Neuron (in vitro differentiated cells): ENCODE measurements around the gene ELFN2.

Source experiments
- H2AFZ ChIP-seq: one replicate; pipeline ENCODE4 v1.6.1; 2013; ENCODE audit warnings: low read depth, mild to moderate bottlenecking, inconsistent platforms, low read length, moderate library complexity
- H3K27me3 ChIP-seq: one replicate; pipeline ENCODE4 v1.6.1; 2013; ENCODE audit warnings: low read length; ENCODE audit not compliant: insufficient read depth
- H3K36me3 ChIP-seq: one replicate; pipeline ENCODE4 v1.6.1; 2013; ENCODE audit warnings: low read length; ENCODE audit not compliant: insufficient read depth
- H3K4me1 ChIP-seq: one replicate; pipeline ENCODE4 v1.6.1; 2013; ENCODE audit warnings: low read length; ENCODE audit not compliant: insufficient read depth
- H3K4me3 ChIP-seq: 2 replicates; pipeline ENCODE4 v1.5.1; 2013; ENCODE audit warnings: mild to moderate bottlenecking, low read length, moderate library complexity
- H3K9me3 ChIP-seq: one replicate; pipeline ENCODE4 v1.6.1; 2013; ENCODE audit warnings: low read length

Gene ELFN2

DNA sequence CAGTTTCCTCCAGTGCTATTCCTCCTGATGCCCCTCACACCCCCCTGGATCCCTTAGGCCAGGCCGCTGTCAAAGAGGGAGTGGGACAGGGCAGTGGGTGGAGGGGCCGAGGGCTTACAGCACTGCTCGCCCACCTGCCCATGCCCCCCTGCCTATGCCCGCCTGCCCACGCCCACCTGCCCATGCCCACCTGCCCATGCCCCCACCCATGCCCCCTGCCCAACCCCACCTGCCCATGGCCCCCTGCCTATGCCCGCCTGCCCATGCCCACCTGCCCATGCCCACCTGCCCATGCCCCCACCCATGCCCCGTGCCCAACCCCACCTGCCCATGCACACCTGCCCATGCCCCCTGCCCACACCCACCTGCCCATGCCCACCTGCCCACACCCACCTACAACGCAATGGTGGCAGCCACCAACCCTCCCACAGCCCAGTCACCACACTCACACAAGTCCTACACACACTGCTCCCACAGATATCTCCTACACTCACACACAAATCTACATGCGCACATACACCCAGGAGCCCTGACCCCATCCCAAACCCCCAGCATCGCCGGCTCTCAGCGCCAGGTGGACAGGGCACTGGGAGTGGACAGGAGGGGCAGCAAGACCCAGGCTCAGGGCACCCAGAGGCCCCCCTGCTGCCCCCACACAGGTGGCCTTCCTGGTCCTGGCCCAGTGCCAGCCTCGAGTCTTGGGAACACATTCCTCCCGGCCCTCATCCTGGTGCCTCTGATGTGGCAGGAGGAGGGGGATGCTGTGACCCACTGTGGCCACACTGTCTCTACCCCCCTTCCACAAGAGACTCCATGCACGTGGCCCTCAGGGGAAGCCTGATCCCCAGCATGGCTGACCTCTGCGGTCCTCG is 83.2 kb downstream of the ELFN2 start:
- Histone ChIP-seq H2AFZ (no peak overlapping the region), H3K36me3 (no peaks in the 10 kb centered on the region), H3K27me3 (peaks cover 53% of the 10 kb centered on the region), H3K9me3 (no peaks in the 10 kb centered on the region), H3K4me1 (no peaks in the 10 kb centered on the region), H3K4me3 (no peak overlapping the region)

DNA sequence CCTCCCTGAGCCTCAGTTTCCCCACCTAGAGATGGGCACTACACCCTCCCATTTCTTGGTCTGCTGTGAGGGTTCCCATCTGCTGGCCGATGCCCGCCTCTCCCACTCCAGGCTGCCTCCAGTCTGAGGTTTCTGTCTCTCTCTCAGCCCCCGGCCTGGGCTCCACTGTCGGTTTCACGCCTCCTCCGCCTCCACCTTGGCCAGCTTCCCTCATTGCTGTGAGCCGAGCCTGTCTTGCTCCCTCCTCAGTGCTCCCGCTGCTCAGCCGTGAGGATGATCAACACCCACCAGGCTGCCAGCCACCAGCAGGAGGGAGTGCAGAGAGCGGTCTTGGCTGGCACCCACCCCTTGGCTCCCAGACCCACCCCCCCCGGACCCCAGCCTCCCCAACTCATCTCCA is 83.9 kb downstream of the ELFN2 start:
- H3K9me3 ChIP-seq: no peaks in the 10 kb centered on the region
- H3K4me3 ChIP-seq: no peak overlapping the region
- H3K27me3 ChIP-seq: peaks cover 53% of the 10 kb centered on the region
- H3K4me1 ChIP-seq: no peaks in the 10 kb centered on the region
- no peaks in the 10 kb centered on the region for H3K36me3 ChIP-seq
- no peak overlapping the region for H2AFZ ChIP-seq

DNA sequence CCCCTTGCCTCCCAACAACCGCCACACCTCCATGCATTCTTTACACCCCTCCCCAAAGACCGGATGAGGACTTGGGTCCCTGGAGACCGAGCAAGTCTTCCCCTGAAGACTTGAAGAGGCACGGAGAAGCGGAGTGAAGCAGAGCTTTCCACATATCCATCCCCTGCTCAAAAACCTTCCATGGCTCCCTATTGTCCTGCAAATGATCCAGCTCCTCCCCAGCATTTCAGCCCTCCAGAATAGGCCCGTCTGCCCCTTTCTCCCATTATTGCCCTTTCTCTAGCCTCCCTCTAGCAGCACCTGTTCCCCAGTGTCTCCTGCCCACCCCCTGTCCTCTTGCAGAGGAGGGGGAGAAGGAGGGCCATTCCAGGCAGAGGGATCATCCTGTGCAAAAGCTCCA is 85.2 kb downstream of the ELFN2 start:
- H3K27me3 ChIP-seq: peaks cover 58% of the 10 kb centered on the region
- no peak overlapping the region for H3K4me3 ChIP-seq

DNA sequence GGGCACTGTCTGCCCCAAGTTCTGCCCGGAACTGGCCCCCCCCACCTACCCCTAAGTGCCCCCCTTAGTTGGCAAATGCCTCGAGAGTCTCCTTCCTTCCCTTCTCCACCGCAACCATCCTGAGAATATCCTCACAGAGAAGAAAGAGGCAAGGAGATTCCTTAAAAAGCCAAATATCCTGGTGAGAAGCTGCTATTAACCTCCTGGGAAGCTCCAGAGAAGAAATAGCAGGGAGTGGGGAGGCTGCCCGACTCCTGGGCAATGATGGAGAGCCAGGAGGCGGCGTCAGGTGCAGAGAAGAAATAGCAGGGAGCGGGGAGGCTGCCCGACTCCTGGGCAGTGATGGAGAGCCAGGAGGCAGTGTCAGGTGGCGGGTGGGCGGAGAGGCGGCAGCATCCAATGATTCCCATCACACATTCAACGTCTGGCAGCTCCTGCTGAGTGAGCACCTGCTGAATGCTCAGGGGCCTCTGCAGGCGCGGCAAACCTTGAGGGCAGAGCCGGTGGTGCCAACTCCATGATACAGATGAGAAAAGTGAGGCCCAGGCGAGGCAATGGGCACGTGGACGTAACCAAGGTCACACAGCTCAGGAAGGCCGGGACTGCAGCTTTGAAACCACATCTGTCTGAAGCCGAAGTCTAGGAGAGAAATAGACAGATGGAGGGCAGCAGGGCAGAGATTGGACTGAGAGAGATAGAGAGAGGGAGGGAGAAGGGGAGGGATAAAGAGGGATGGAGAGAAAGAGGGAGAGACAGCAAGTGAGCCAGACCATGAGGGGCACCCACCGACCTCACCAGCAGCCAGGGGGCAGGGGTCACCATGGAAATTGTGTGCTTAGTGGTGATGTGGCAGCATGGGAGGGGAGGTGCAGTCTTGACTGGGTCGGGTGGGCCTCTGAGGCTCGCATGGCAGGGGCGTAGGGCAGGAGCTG is 86.7 kb downstream of the ELFN2 start:
- Histone ChIP-seq H2AFZ (no peak overlapping the region), H3K4me1 (no peaks in the 10 kb centered on the region), H3K4me3 (no peak overlapping the region), H3K9me3 (no peaks in the 10 kb centered on the region), H3K36me3 (no peaks in the 10 kb centered on the region), H3K27me3 (peaks cover 65% of the 10 kb centered on the region)

More for the DNA sequence above, 85.2 kb downstream of the ELFN2 start:
- Histone ChIP-seq H3K4me1 (no peaks in the 10 kb centered on the region), H3K36me3 (no peaks in the 10 kb centered on the region), H2AFZ (no peak overlapping the region), H3K9me3 (no peaks in the 10 kb centered on the region)

DNA sequence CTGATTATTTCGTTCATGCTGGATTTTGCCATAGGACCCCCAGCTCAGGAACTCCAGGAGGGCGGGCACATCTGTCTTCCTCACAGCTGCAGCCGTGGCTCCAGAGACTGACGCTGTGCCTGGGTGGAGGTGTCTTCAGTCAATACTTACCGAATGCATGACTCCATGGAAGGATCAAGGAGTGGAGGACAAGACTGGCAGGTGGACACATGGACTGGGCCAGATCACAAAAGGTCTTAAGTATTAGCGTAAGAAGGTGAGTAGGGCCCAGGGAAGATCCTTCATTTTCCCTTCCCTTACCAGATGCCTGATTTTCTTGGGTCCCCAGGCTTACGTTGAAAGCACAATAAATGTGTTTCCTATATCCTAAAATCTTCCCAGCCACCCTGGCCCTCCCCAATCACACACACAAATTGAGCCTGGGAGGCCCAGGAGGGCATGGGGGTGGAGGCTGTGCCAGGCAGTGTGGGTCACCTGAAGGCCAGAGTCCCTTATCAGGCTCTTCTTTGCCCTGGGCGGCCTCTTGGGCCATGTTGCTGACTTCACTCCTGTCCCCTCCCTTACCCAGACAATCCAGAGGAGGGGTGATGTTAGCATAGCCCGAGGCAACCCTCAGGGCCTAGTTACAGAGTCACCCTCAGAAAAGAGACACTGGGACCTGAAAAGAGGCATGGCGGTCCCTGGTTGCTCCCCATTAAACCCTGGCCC is 88.6 kb downstream of the ELFN2 start:
- no peaks in the 10 kb centered on the region for H3K4me1 ChIP-seq
- no peak overlapping the region for H2AFZ ChIP-seq
- no peak overlapping the region for H3K4me3 ChIP-seq
- H3K27me3 ChIP-seq: peaks cover 84% of the 10 kb centered on the region
- no peaks in the 10 kb centered on the region for H3K9me3 ChIP-seq
- H3K36me3 ChIP-seq: no peaks in the 10 kb centered on the region

DNA sequence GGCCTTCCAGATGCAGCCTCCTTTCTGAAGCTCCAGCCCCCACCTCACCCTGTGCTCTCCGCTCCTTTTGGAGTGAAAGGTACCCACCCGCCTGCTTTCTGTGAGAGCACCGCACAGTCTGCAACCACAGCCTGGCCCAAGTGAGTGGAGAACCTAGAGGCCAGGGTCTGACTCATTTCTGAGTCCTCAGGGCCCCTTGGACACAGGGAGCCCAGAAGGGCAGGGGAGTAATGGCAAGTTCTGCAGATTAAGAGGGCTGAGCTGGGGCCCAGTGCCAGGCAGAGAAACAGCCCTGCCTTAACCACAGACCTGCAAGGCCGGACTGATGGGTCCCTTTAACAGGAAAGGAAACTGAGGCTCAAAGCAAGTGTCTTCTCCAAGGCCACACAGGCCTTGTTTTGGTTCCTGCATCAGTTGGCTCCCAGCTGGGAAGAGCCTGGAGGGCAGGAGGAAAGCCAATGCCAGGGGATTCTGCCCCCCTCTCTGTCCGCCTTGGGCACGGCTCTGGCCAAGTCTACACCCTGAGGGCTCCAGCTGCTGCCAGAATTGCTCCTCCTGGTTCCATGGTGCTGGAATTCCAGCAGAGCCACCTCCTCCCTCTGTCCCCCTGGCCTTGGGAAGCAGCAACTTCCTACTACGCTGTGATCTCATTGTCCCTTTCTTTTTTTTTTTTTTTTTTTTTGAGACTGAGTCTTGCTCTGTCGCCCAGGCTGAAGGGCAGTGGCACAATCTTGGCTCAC is 89.9 kb downstream of the ELFN2 start:
- peaks cover 90% of the 10 kb centered on the region for H3K27me3 ChIP-seq
- H3K4me3 ChIP-seq: no peak overlapping the region

DNA sequence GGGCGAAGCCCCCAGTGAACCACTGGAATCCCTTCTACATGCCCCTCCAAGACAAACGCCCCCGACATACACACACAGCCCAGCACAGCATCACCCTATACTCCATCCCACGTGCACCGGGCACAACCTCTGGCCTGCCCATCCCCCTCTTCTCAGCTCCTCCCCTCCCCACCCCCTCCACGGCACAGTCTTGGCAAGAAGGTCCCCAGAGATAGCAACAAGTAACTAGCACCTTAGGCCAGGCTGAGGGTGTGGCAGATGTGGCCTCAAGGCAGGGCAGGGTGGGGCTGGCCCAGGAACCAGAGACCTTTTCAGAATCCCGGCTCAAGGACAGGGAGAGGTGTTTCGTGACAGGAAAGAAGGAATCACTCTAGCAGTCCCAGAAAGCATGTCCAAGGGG is 90.7 kb downstream of the ELFN2 start:
- Histone ChIP-seq H2AFZ (no peak overlapping the region), H3K4me1 (no peaks in the 10 kb centered on the region), H3K36me3 (no peaks in the 10 kb centered on the region), H3K27me3 (peaks cover 90% of the 10 kb centered on the region), H3K4me3 (no peak overlapping the region), H3K9me3 (no peaks in the 10 kb centered on the region)

More for the DNA sequence above, 89.9 kb downstream of the ELFN2 start:
- Histone ChIP-seq H2AFZ (no peak overlapping the region), H3K9me3 (no peaks in the 10 kb centered on the region), H3K36me3 (no peaks in the 10 kb centered on the region), H3K4me1 (no peaks in the 10 kb centered on the region)

DNA sequence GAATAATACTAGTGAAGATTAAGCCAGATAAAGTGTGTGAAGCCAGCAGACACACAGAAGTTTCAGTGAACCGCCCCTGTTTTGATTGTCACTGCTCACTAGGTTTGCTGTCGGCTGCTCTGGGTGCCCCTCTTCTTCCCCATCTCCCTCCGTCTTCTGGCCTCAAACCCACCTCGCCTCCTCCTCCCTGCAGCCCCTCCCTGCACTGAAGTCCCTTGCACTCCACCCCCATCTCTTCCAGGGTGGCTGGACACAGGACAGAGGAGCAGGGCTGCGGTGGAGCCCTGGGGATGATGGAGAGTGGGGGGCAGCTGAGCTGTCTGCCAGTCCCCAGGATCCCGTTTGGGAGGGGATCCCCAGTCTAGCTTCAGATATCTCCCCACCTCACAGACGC is 91.5 kb downstream of the ELFN2 start:
- Histone ChIP-seq H3K4me1 (no peaks in the 10 kb centered on the region), H3K4me3 (no peak overlapping the region), H3K9me3 (no peaks in the 10 kb centered on the region), H2AFZ (no peak overlapping the region), H3K36me3 (no peaks in the 10 kb centered on the region), H3K27me3 (peaks cover 90% of the 10 kb centered on the region)

DNA sequence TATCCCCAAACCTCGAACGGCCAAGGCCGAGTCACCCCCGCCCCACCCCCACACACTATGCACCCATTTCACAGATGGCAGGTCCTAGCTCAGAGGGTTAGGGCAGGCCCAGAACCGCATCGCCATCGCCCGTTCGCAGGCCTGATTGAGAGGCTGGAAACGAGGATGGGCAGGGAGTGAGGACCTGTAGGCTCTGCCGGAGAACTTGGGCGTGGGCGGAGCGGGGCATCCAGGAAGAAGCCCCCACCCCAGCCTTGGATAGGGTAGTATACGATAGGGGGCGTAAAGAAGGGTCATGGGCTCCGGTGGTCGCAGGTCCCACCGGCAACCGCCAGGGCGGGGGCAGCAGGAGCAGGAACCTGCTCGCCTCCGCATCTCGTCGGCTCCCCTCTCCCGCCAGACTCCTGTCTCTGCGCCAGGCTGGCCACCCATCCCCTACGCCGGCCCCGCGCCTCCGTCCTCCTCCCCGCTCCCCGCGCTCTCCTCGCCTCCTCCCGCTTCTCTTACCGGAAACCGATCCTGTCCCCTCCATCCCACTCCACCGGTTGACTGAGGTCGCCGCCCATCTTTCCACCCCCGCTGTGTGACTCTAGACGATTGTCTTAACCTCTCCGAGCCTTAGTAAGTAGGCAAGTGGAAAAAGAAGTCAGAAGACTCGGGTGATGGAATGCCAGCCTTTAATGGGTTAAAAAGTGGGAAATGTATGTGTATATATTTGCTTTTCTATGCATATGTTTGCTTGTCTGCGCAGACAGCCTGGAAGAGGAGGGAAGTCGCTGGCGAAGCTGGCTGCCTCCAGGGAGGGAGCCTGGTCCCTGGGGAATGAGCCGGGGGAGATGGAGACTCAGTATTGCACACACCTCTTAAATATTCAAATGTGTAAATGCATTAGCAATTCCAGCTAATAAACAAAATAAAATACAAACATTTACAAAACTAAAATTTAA is 92.1 kb downstream of the ELFN2 start:
- H3K27me3 ChIP-seq: peaks cover 83% of the 10 kb centered on the region

DNA sequence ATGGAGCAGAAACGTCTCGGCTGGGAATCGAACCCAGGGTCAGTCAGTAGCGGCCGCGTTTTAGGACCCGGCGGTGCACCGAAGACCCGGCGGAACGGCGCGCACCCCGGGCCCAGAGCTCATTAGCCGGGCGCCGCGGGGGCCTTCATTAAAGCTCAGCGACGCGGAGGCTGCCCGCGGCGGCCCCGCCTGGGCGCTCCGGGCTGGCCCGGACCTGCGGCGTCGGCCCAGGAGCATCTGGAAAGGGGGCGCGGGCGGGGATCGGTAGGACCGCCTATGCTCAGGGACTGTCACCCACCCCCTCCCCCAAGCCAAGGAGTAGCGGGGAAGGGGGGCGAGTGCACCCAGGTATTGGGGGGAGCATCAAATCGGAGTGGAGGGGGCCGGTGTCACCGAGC is 92.8 kb downstream of the ELFN2 start:
- H3K4me3 ChIP-seq: no peak overlapping the region
- peaks cover 76% of the 10 kb centered on the region for H3K27me3 ChIP-seq
- no peaks in the 10 kb centered on the region for H3K36me3 ChIP-seq
- H2AFZ ChIP-seq: no peak overlapping the region
- no peaks in the 10 kb centered on the region for H3K9me3 ChIP-seq
- peaks cover 6% of the 10 kb centered on the region for H3K4me1 ChIP-seq

More for the DNA sequence above, 92.1 kb downstream of the ELFN2 start:
- Histone ChIP-seq H3K4me3 (no peak overlapping the region), H3K9me3 (no peaks in the 10 kb centered on the region), H3K36me3 (no peaks in the 10 kb centered on the region), H3K4me1 (peaks cover 3% of the 10 kb centered on the region), H2AFZ (no peak overlapping the region)

DNA sequence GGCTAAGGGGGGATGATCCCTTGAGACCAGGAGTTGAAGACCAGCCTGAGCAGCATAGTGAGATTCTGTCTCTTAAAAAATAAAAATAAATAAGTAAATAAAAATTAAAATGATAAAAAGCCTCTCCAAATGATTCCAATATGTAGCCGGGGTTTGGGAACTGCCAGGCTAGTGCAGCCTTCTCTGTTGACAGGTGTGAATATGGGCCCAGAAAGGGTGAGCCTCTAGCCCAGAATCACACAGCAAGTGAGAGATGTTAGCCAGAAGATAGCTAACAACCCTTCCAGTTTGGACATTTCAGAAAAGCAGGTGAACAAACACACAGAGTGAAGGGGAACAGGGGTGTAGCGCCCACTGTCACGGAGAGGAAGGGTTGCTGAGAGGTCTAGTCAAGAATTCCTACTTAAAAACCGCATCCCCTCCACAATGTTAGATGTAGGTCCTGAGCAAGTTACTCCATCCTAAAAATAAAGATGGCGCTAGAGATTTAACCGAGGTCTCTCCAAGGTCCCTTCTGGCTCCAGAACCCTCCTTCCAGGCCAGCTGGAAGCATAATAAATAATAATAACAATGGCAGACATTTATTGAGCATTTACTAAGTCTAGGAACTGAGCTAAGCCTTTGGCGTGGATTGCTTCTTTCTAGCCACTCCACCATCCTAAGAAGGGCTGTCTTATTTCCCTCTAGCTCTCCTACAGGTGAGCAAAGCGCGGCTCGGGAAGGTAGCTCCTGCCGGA is 93.4 kb downstream of the ELFN2 start:
- Histone ChIP-seq H3K4me3 (no peak overlapping the region), H3K36me3 (no peaks in the 10 kb centered on the region), H3K9me3 (no peaks in the 10 kb centered on the region), H2AFZ (no peak overlapping the region), H3K4me1 (peaks cover 11% of the 10 kb centered on the region), H3K27me3 (peaks cover 71% of the 10 kb centered on the region)
